ENCODE measurements around the gene GNA12. TPM values are rescaled to one million over a fixed set of nuclear protein-coding genes. Genes with fewer than 3 reads are reported as not detected.

Gene GNA12
- total and polyA plus RNA-seq, 9 of the 15 experiments (the other 6 are each of a cell fraction or from before 2014, with no cell fraction given), result 0.65 to 32.7 (median 9.6) TPM

GRCh38 chr7:2760098-2760889 is 83.8 kb downstream of the GNA12 start (continued):
- peak; percentile 71 for TF ChIP-seq TFAP4 (CRISPR knock-in tag; IDR thresholded peaks at IDR 0.05; ENCODE audit: borderline replicate concordance)
- no peak for TF ChIP-seq CHCHD3 (CRISPR knock-in tag; IDR thresholded peaks at IDR 0.05)
- TF ChIP-seq COPS2 (conservative IDR thresholded peaks at IDR 0.05), result no peak
- TF ChIP-seq C11orf30 (IDR thresholded peaks at IDR 0.05; ENCODE audit: low read depth), result no peak
- TF ChIP-seq, protein P1, sequence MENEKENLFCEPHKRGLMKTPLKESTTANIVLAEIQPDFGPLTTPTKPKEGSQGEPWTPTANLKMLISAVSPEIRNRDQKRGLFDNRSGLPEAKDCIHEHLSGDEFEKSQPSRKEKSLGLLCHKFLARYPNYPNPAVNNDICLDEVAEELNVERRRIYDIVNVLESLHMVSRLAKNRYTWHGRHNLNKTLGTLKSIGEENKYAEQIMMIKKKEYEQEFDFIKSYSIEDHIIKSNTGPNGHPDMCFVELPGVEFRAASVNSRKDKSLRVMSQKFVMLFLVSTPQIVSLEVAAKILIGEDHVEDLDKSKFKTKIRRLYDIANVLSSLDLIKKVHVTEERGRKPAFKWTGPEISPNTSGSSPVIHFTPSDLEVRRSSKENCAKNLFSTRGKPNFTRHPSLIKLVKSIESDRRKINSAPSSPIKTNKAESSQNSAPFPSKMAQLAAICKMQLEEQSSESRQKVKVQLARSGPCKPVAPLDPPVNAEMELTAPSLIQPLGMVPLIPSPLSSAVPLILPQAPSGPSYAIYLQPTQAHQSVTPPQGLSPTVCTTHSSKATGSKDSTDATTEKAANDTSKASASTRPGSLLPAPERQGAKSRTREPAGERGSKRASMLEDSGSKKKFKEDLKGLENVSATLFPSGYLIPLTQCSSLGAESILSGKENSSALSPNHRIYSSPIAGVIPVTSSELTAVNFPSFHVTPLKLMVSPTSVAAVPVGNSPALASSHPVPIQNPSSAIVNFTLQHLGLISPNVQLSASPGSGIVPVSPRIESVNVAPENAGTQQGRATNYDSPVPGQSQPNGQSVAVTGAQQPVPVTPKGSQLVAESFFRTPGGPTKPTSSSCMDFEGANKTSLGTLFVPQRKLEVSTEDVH (IDR thresholded peaks at IDR 0.05; ENCODE audit: low read depth, partially characterized antibody), result no peak
- TF ChIP-seq, protein P2, sequence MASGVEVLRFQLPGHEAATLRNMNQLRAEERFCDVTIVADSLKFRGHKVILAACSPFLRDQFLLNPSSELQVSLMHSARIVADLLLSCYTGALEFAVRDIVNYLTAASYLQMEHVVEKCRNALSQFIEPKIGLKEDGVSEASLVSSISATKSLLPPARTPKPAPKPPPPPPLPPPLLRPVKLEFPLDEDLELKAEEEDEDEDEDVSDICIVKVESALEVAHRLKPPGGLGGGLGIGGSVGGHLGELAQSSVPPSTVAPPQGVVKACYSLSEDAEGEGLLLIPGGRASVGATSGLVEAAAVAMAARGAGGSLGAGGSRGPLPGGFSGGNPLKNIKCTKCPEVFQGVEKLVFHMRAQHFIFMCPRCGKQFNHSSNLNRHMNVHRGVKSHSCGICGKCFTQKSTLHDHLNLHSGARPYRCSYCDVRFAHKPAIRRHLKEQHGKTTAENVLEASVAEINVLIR (CRISPR knock-in tag; IDR thresholded peaks at IDR 0.05), result no peak
- no peak for TF ChIP-seq CHD4 (IDR thresholded peaks at IDR 0.05; ENCODE audit: insufficient read depth, insufficient replicate concordance, low read depth, low read length, poor library complexity, severe bottlenecking)
- no peak for TF ChIP-seq GTF3C2 (IDR thresholded peaks at IDR 0.05; ENCODE audit: borderline replicate concordance, extremely low read depth, insufficient read length)
- TF ChIP-seq, protein P3, sequence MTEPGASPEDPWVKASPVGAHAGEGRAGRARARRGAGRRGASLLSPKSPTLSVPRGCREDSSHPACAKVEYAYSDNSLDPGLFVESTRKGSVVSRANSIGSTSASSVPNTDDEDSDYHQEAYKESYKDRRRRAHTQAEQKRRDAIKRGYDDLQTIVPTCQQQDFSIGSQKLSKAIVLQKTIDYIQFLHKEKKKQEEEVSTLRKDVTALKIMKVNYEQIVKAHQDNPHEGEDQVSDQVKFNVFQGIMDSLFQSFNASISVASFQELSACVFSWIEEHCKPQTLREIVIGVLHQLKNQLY (CRISPR knock-in tag; conservative IDR thresholded peaks at IDR 0.05), result no peak
- TF ChIP-seq LEF1 (IDR thresholded peaks at IDR 0.05), result peak; percentile 47; the same call in 1 of the 2 replicates
- TF ChIP-seq SMARCA5 (IDR thresholded peaks at IDR 0.05), result no peak
- no peak for TF ChIP-seq ETV1 (tag; conservative IDR thresholded peaks at IDR 0.05; ENCODE audit: low read depth)
- TF ChIP-seq HINFP (tag; conservative IDR thresholded peaks at IDR 0.05; ENCODE audit: low read depth), result no peak
- no peak for TF ChIP-seq TAF7 (tag; IDR thresholded peaks at IDR 0.05)
- TF ChIP-seq FOXK2 (conservative IDR thresholded peaks at IDR 0.05 in 1 of 2, IDR thresholded peaks at IDR 0.05 in 1 of 2; ENCODE audit: low read depth in 2 of 2), result no peak
- TF ChIP-seq HLTF (IDR thresholded peaks at IDR 0.05), result no peak
- no peak for TF ChIP-seq HDGF (IDR thresholded peaks at IDR 0.05)

Measured in K562 (cell line).